Activated CD8-positive, alpha-beta T cell treated with anti-CD3 and anti-CD28 coated beads, Interleukin-2, amount 10 ng/mL, durations not matched to agents 7 days and 5 days (primary cell): ENCODE data around the gene SIAH2. TPM values are rescaled to one million over a fixed set of nuclear protein-coding genes. Genes with fewer than 3 reads are reported as not detected.

ENCODE experiments used
- ATAC-seq: fragments of 150-1000 bp; cut with Tn5 transposase; one replicate; pipeline ENCODE4 v1.10.0; 2021; ENCODE audit warnings: moderate library complexity
- CTCF ChIA-PET: fragments of 350-600 bp; sonication (Branson Sonifier 250); formaldehyde crosslinking; loops from one replicate; lab custom pipeline; 2021; ENCODE audit warnings: antibody characterized with exemption; lab: Charles Lee
- POLR2A ChIA-PET: fragments of 350-600 bp; sonication (Branson Sonifier 250); formaldehyde crosslinking; loops from one replicate; lab custom pipeline; 2021; ENCODE audit warnings: antibody characterized with exemption; lab: Charles Lee
- DNase-seq: peaks from one replicate; pipeline ENCODE4 v3.0.0-alpha.2; 2020
- H3K27ac Mint-ChIP-seq: one replicate; pipeline ENCODE4 v1.8.0; 2021; ENCODE audit warnings: mild to moderate bottlenecking, mixed read lengths
- H3K27me3 Mint-ChIP-seq: one replicate; pipeline ENCODE4 v1.8.0; 2021; ENCODE audit warnings: low read depth, mixed read lengths
- H3K36me3 Mint-ChIP-seq: one replicate; pipeline ENCODE4 v1.8.0; 2021; ENCODE audit warnings: low read depth, mixed read lengths
- H3K4me1 Mint-ChIP-seq: one replicate; pipeline ENCODE4 v1.8.0; 2021; ENCODE audit warnings: low read depth, mixed read lengths
- H3K4me3 Mint-ChIP-seq: one replicate; pipeline ENCODE4 v1.8.0; 2021; ENCODE audit warnings: mild to moderate bottlenecking, mixed read lengths
- H3K9me3 Mint-ChIP-seq: one replicate; pipeline ENCODE4 v1.8.0; 2022; ENCODE audit warnings: mixed read lengths; ENCODE audit not compliant: insufficient read depth
- total RNA-seq, 2 experiments: library from RNA; stranded (reverse); gene quantifications; one replicate each; pipeline ENCODE4 v1.2.3, GENCODE V29; 2021

Gene SIAH2
- total RNA-seq, 2 experiments from 2014 or later: 31.5 to 32.3 TPM

- H3K27me3 Mint-ChIP-seq: no peaks in the 10 kb centered on the region
- ATAC-seq (no peak), DNase-seq (no peak)
- H3K36me3 Mint-ChIP-seq: peaks cover 27% of the 10 kb centered on the region
- POLR2A ChIA-PET: interaction anchor here (0.7 to 2.2 kb wide), 2 partner anchors 22 to 464 kb away, joined by 3 to 12 read pairs; partner anchors contain the start of gene SIAH2
- H3K9me3 Mint-ChIP-seq: no peaks in the 10 kb centered on the region
- peak overlapping the region; percentile 41 for H3K27ac Mint-ChIP-seq
- H3K4me1 Mint-ChIP-seq: peaks cover 58% of the 10 kb centered on the region
- H3K4me3 Mint-ChIP-seq: no peak overlapping the region
- CTCF ChIA-PET: interaction anchor here (1.1 kb wide), 1 partner anchor 21 kb away, joined by 4 read pairs; no protein-coding TSS in a partner anchor
Observed at GRCh38 chr3:150740733-150741496, 22.1 kb downstream of the SIAH2 start.

GRCh38 chr3:150739877-150740645, 22.9 kb downstream of the SIAH2 start:
- DNase-seq (no peak), ATAC-seq (peak; percentile 39)
- Mint-ChIP-seq H3K4me3 (no peak overlapping the region), H3K9me3 (no peaks in the 10 kb centered on the region), H3K27ac (peak overlapping the region; percentile 22), H3K4me1 (peaks cover 54% of the 10 kb centered on the region), H3K36me3 (peaks cover 24% of the 10 kb centered on the region), H3K27me3 (no peaks in the 10 kb centered on the region)
- POLR2A ChIA-PET: interaction anchor here (0.7 to 2.2 kb wide), 2 partner anchors 23 to 465 kb away, joined by 3 to 12 read pairs; partner anchors contain the start of gene SIAH2
- CTCF ChIA-PET: interaction anchor here (0.6 to 1.1 kb wide), 2 partner anchors 19 to 21 kb away, joined by 3 to 4 read pairs; no protein-coding TSS in a partner anchor

GRCh38 chr3:150739200-150739863, 23.6 kb downstream of the SIAH2 start:
- POLR2A ChIA-PET: interaction anchor here (2.2 kb wide), 1 partner anchor 24 kb away, joined by 12 read pairs; the partner anchor contains the start of gene SIAH2

GRCh38 chr3:150738688-150739087, 24.3 kb downstream of the SIAH2 start:
- peaks cover 24% of the 10 kb centered on the region for H3K36me3 Mint-ChIP-seq
- DNase-seq (no peak), ATAC-seq (no peak)
- ChIA-PET CTCF (interaction anchor here (0.8 to 3.3 kb wide), 7 partner anchors 9 to 126 kb away, joined by 3 to 17 read pairs (median 4); partner anchors contain the start of genes ERICH6 and SIAH2), POLR2A (interaction anchor here (0.6 to 1.7 kb wide), 2 partner anchors 24 to 194 kb away, joined by 3 to 23 read pairs; partner anchors contain the start of gene SIAH2)
- no peak overlapping the region for H3K27ac Mint-ChIP-seq
- no peaks in the 10 kb centered on the region for H3K9me3 Mint-ChIP-seq
- H3K4me1 Mint-ChIP-seq: peaks cover 47% of the 10 kb centered on the region
- H3K27me3 Mint-ChIP-seq: no peaks in the 10 kb centered on the region
- no peak overlapping the region for H3K4me3 Mint-ChIP-seq

More at GRCh38 chr3:150739200-150739863, 23.6 kb downstream of the SIAH2 start:
- CTCF ChIA-PET: interaction anchor here (0.6 kb wide), 1 partner anchor 18 kb away, joined by 3 read pairs; no protein-coding TSS in a partner anchor
- no peak overlapping the region for H3K4me3 Mint-ChIP-seq
- no peak for DNase-seq
- ATAC-seq: peak; percentile 15
- H3K36me3 Mint-ChIP-seq: peaks cover 24% of the 10 kb centered on the region
- H3K27me3 Mint-ChIP-seq: no peaks in the 10 kb centered on the region
- H3K4me1 Mint-ChIP-seq: peaks cover 47% of the 10 kb centered on the region
- H3K27ac Mint-ChIP-seq: no peak overlapping the region
- H3K9me3 Mint-ChIP-seq: no peaks in the 10 kb centered on the region

- Mint-ChIP-seq H3K36me3 (peaks cover 24% of the 10 kb centered on the region), H3K4me3 (no peak overlapping the region)
Observed at GRCh38 chr3:150737874-150738679, 24.9 kb downstream of the SIAH2 start.

GRCh38 chr3:150736903-150737832, 25.8 kb downstream of the SIAH2 start:
- ChIA-PET POLR2A (interaction anchor here (0.6 to 2.7 kb wide), 3 partner anchors 26 to 132 kb away, joined by 4 to 23 read pairs (median 20); partner anchors contain the start of gene SIAH2), CTCF (interaction anchor here (0.7 to 3.3 kb wide), 6 partner anchors 10 to 127 kb away, joined by 3 to 17 read pairs (median 4); no protein-coding TSS in a partner anchor)
- ATAC-seq: no peak
- Mint-ChIP-seq H3K9me3 (no peaks in the 10 kb centered on the region), H3K27ac (no peak overlapping the region), H3K4me1 (peaks cover 43% of the 10 kb centered on the region), H3K27me3 (no peaks in the 10 kb centered on the region), H3K36me3 (peaks cover 17% of the 10 kb centered on the region), H3K4me3 (no peak overlapping the region)
- DNase-seq: no peak

More at GRCh38 chr3:150737874-150738679, 24.9 kb downstream of the SIAH2 start:
- Mint-ChIP-seq H3K27ac (no peak overlapping the region), H3K27me3 (no peaks in the 10 kb centered on the region), H3K9me3 (no peaks in the 10 kb centered on the region), H3K4me1 (peaks cover 45% of the 10 kb centered on the region)
- ATAC-seq (peak; percentile 43), DNase-seq (no peak)
- ChIA-PET POLR2A (interaction anchor here (0.6 to 1.7 kb wide), 3 partner anchors 25 to 193 kb away, joined by 3 to 23 read pairs (median 4); partner anchors contain the start of gene SIAH2), CTCF (interaction anchor here (0.7 to 3.3 kb wide), 8 partner anchors 9 to 126 kb away, joined by 3 to 17 read pairs (median 4); partner anchors contain the start of genes ERICH6 and SIAH2)

- no peak overlapping the region for H3K27ac Mint-ChIP-seq
- peaks cover 40% of the 10 kb centered on the region for H3K4me1 Mint-ChIP-seq
- H3K36me3 Mint-ChIP-seq: peaks cover 11% of the 10 kb centered on the region
- H3K4me3 Mint-ChIP-seq: no peak overlapping the region
- CTCF ChIA-PET: interaction anchor here (0.6 to 3.3 kb wide), 5 partner anchors 12 to 195 kb away, joined by 3 to 17 read pairs (median 4); no protein-coding TSS in a partner anchor
- no peaks in the 10 kb centered on the region for H3K27me3 Mint-ChIP-seq
- no peak for DNase-seq
- no peaks in the 10 kb centered on the region for H3K9me3 Mint-ChIP-seq
- POLR2A ChIA-PET: interaction anchor here (0.6 to 2.7 kb wide), 2 partner anchors 27 to 190 kb away, joined by 3 to 20 read pairs; partner anchors contain the start of genes EIF2A, SERP1 and SIAH2
- no peak for ATAC-seq
Observed at GRCh38 chr3:150736316-150736719, 26.7 kb downstream of the SIAH2 start.

GRCh38 chr3:150734795-150735119, 28.2 kb downstream of the SIAH2 start:
- DNase-seq: no peak
- Mint-ChIP-seq H3K36me3 (no peaks in the 10 kb centered on the region), H3K4me3 (no peak overlapping the region), H3K9me3 (no peaks in the 10 kb centered on the region), H3K27ac (no peak overlapping the region), H3K27me3 (no peaks in the 10 kb centered on the region), H3K4me1 (peaks cover 25% of the 10 kb centered on the region)
- ChIA-PET POLR2A (interaction anchor here (2.7 kb wide), 1 partner anchor 29 kb away, joined by 20 read pairs; the partner anchor contains the start of gene SIAH2), CTCF (interaction anchor here (0.9 to 1.6 kb wide), 3 partner anchors 10 to 14 kb away, joined by 3 read pairs; no protein-coding TSS in a partner anchor)
- ATAC-seq: no peak
